ENCODE results near the gene CARM1.
A peak's percentile ranks its signal among the peaks of the same experiment; 100 is the strongest.

The CARM1 gene

DNA sequence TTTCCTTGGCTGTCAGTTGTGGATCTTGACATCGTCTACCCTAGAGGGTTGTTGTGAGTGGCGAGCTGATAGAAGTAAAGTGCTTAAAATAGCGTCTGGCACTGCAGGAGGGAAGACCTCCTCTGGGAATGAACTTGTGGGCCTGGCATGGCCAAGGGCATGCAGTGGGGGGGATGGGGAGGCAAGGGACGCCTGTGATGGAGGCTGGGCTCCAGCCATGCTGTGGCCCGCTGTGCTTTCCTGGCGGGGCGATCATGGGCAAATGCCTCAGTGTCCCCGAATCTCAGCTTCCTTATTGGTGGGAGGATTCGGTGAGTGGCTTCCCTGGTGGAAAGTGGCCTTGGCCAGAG, 10.7 kb downstream of the CARM1 start:
- Histone ChIP-seq H3K27me3 (ENCODE audit: control insufficient read depth in 1 of 2, insufficient read depth in 2 of 2, low read length in 2 of 2) (no peaks in the 10 kb centered on the region), H3K4me1 (ENCODE audit: insufficient read depth, low read length) (peaks cover 38% of the 10 kb centered on the region), H3K36me3 (ENCODE audit: insufficient read depth, low read length) (no peaks in the 10 kb centered on the region), H3K9me3 (ENCODE audit: low read length) (no peaks in the 10 kb centered on the region), H3K4me3 (ENCODE audit: low read depth in 1 of 2, low read length in 2 of 2) (no peak overlapping the region), H3K27ac (ENCODE audit: low read depth, low read length) (no peak overlapping the region), H3K9ac (ENCODE audit: low read length) (no peak overlapping the region)

DNA sequence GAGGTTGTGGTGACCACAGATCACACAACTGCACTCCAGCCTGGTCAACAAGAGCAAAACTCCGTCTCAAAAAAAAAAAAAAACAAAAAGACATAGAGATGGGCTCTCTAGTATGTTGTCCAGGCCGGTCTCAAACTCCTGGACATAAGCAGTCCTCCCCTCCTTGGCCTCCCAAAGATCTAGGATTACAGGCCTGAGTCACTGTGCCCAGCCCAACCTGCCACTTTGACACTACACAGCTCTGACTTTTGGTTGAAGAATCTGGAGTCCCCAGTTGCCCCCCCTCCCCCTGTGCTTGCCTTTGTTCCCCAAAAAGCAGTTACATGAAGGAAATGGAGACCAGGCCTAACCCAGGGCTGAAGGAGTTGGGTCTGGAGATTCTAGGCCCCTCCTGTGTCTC, 12.9 kb downstream of the CARM1 start:
- Histone ChIP-seq H3K4me3 (ENCODE audit: low read depth in 1 of 2, low read length in 2 of 2) (no peak overlapping the region), H3K27ac (ENCODE audit: low read depth, low read length) (no peak overlapping the region), H3K27me3 (ENCODE audit: control insufficient read depth in 1 of 2, insufficient read depth in 2 of 2, low read length in 2 of 2) (no peaks in the 10 kb centered on the region), H3K4me1 (ENCODE audit: insufficient read depth, low read length) (peaks cover 48% of the 10 kb centered on the region), H3K9ac (ENCODE audit: low read length) (no peak overlapping the region), H3K36me3 (ENCODE audit: insufficient read depth, low read length) (no peaks in the 10 kb centered on the region), H3K9me3 (ENCODE audit: low read length) (no peaks in the 10 kb centered on the region)

- Histone ChIP-seq H3K4me1 (ENCODE audit: insufficient read depth, low read length) (peaks cover 48% of the 10 kb centered on the region), H3K36me3 (ENCODE audit: insufficient read depth, low read length) (no peaks in the 10 kb centered on the region), H3K4me3 (ENCODE audit: low read depth in 1 of 2, low read length in 2 of 2) (no peak overlapping the region), H3K9ac (ENCODE audit: low read length) (no peak overlapping the region), H3K27ac (ENCODE audit: low read depth, low read length) (peak overlapping the region; percentile 61), H3K27me3 (ENCODE audit: control insufficient read depth in 1 of 2, insufficient read depth in 2 of 2, low read length in 2 of 2) (no peaks in the 10 kb centered on the region), H3K9me3 (ENCODE audit: low read length) (no peaks in the 10 kb centered on the region)
These were observed 14.1 kb downstream of the CARM1 start for GRCh38 chr19:10885201-10886169.

- no peaks in the 10 kb centered on the region for H3K36me3 ChIP-seq (ENCODE audit: insufficient read depth, low read length)
- H3K27me3 ChIP-seq (ENCODE audit: control insufficient read depth in 1 of 2, insufficient read depth in 2 of 2, low read length in 2 of 2): no peaks in the 10 kb centered on the region
- H3K9me3 ChIP-seq (ENCODE audit: low read length): no peaks in the 10 kb centered on the region
- H3K27ac ChIP-seq (ENCODE audit: low read depth, low read length): no peak overlapping the region
- no peak overlapping the region for H3K9ac ChIP-seq (ENCODE audit: low read length)
- H3K4me3 ChIP-seq (ENCODE audit: low read depth in 1 of 2, low read length in 2 of 2): no peak overlapping the region
- H3K4me1 ChIP-seq (ENCODE audit: insufficient read depth, low read length): peaks cover 52% of the 10 kb centered on the region
These were observed 16.4 kb downstream of the CARM1 start for GRCh38 chr19:10887616-10888367.

GRCh38 chr19:10888421-10888866, 17.1 kb downstream of the CARM1 start:
- Histone ChIP-seq H3K4me1 (ENCODE audit: insufficient read depth, low read length) (peaks cover 52% of the 10 kb centered on the region), H3K9me3 (ENCODE audit: low read length) (no peaks in the 10 kb centered on the region), H3K4me3 (ENCODE audit: low read depth in 1 of 2, low read length in 2 of 2) (no peak overlapping the region), H3K27ac (ENCODE audit: low read depth, low read length) (no peak overlapping the region), H3K36me3 (ENCODE audit: insufficient read depth, low read length) (no peaks in the 10 kb centered on the region), H3K27me3 (ENCODE audit: control insufficient read depth in 1 of 2, insufficient read depth in 2 of 2, low read length in 2 of 2) (no peaks in the 10 kb centered on the region), H3K9ac (ENCODE audit: low read length) (no peak overlapping the region)

GRCh38 chr19:10889880-10890279, 18.5 kb downstream of the CARM1 start:
- Histone ChIP-seq H3K27me3 (ENCODE audit: control insufficient read depth in 1 of 2, insufficient read depth in 2 of 2, low read length in 2 of 2) (no peaks in the 10 kb centered on the region), H3K9ac (ENCODE audit: low read length) (no peak overlapping the region), H3K9me3 (ENCODE audit: low read length) (no peaks in the 10 kb centered on the region), H3K27ac (ENCODE audit: low read depth, low read length) (no peak overlapping the region), H3K4me1 (ENCODE audit: insufficient read depth, low read length) (peaks cover 54% of the 10 kb centered on the region), H3K4me3 (ENCODE audit: low read depth in 1 of 2, low read length in 2 of 2) (no peak overlapping the region), H3K36me3 (ENCODE audit: insufficient read depth, low read length) (no peaks in the 10 kb centered on the region)

GRCh38 chr19:10891405-10892086, 20.2 kb downstream of the CARM1 start:
- Histone ChIP-seq H3K27me3 (ENCODE audit: control insufficient read depth in 1 of 2, insufficient read depth in 2 of 2, low read length in 2 of 2) (no peaks in the 10 kb centered on the region), H3K36me3 (ENCODE audit: insufficient read depth, low read length) (no peaks in the 10 kb centered on the region), H3K9ac (ENCODE audit: low read length) (no peak overlapping the region), H3K4me3 (ENCODE audit: low read depth in 1 of 2, low read length in 2 of 2) (no peak overlapping the region), H3K27ac (ENCODE audit: low read depth, low read length) (peak overlapping the region; percentile 72), H3K4me1 (ENCODE audit: insufficient read depth, low read length) (peaks cover 54% of the 10 kb centered on the region), H3K9me3 (ENCODE audit: low read length) (no peaks in the 10 kb centered on the region)

DNA sequence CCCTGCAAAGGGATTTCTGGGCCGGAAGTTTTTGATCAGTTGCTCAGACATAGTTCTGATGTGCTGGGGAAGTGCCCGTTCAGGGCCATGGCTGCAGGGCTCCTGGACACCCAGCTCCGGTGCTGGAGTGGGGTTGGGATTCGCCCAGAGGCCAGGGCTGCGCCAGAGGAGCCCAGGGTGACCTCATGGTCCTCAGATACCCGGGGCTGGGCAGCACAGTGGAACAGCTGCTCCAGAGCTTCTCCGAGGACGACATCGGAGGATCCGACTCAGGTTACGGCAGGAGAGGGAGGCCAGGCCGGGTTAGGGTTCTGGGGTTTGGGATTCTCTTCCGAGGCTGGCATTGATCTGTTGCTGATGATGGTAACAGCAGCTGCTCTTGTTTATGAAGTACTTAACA, 20.9 kb downstream of the CARM1 start:
- Histone ChIP-seq H3K36me3 (ENCODE audit: insufficient read depth, low read length) (no peaks in the 10 kb centered on the region), H3K27ac (ENCODE audit: low read depth, low read length) (peak overlapping the region; percentile 70), H3K9me3 (ENCODE audit: low read length) (no peaks in the 10 kb centered on the region), H3K4me1 (ENCODE audit: insufficient read depth, low read length) (peaks cover 61% of the 10 kb centered on the region), H3K9ac (ENCODE audit: low read length) (no peak overlapping the region), H3K4me3 (ENCODE audit: low read depth in 1 of 2, low read length in 2 of 2) (no peak overlapping the region), H3K27me3 (ENCODE audit: control insufficient read depth in 1 of 2, insufficient read depth in 2 of 2, low read length in 2 of 2) (no peaks in the 10 kb centered on the region)

- H3K4me3 ChIP-seq (ENCODE audit: low read depth in 1 of 2, low read length in 2 of 2): no peak overlapping the region
- peaks cover 64% of the 10 kb centered on the region for H3K4me1 ChIP-seq (ENCODE audit: insufficient read depth, low read length)
- no peak overlapping the region for H3K27ac ChIP-seq (ENCODE audit: low read depth, low read length)
- no peaks in the 10 kb centered on the region for H3K36me3 ChIP-seq (ENCODE audit: insufficient read depth, low read length)
- H3K9ac ChIP-seq (ENCODE audit: low read length): no peak overlapping the region
- no peaks in the 10 kb centered on the region for H3K9me3 ChIP-seq (ENCODE audit: low read length)
- no peaks in the 10 kb centered on the region for H3K27me3 ChIP-seq (ENCODE audit: control insufficient read depth in 1 of 2, insufficient read depth in 2 of 2, low read length in 2 of 2)
These were observed 23.5 kb downstream of the CARM1 start for GRCh38 chr19:10894911-10895213.

- Histone ChIP-seq H3K9ac (ENCODE audit: low read length) (no peak overlapping the region), H3K27me3 (ENCODE audit: control insufficient read depth in 1 of 2, insufficient read depth in 2 of 2, low read length in 2 of 2) (no peaks in the 10 kb centered on the region), H3K36me3 (ENCODE audit: insufficient read depth, low read length) (no peaks in the 10 kb centered on the region), H3K4me3 (ENCODE audit: low read depth in 1 of 2, low read length in 2 of 2) (no peak overlapping the region), H3K4me1 (ENCODE audit: insufficient read depth, low read length) (peaks cover 68% of the 10 kb centered on the region), H3K9me3 (ENCODE audit: low read length) (no peaks in the 10 kb centered on the region), H3K27ac (ENCODE audit: low read depth, low read length) (no peak overlapping the region)
These were observed 24.0 kb downstream of the CARM1 start for GRCh38 chr19:10895363-10895762.

DNA sequence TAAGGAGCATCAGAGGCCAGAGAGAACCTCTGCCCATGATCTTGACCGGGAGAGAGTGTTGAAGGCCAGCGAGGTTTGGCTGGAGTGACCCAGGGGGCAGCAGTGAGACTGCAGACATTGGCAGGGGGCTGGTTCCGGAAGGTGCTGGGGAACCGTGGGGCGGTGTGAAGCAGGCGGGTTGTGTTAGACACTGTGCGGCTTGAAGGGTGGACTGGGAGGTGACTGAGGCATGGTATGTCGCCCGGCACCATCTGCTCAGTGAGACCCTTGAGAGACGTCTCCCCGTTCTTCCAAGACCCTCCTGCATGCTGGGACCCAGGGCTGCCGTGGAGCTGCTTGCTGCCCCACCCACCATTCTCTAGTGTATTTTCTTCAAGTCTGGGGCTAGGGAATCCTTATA, 24.6 kb downstream of the CARM1 start:
- Histone ChIP-seq H3K4me3 (ENCODE audit: low read depth in 1 of 2, low read length in 2 of 2) (no peak overlapping the region), H3K36me3 (ENCODE audit: insufficient read depth, low read length) (no peaks in the 10 kb centered on the region), H3K9ac (ENCODE audit: low read length) (no peak overlapping the region), H3K27ac (ENCODE audit: low read depth, low read length) (no peak overlapping the region), H3K4me1 (ENCODE audit: insufficient read depth, low read length) (peaks cover 66% of the 10 kb centered on the region), H3K9me3 (ENCODE audit: low read length) (no peaks in the 10 kb centered on the region), H3K27me3 (ENCODE audit: control insufficient read depth in 1 of 2, insufficient read depth in 2 of 2, low read length in 2 of 2) (no peaks in the 10 kb centered on the region)
